ENCODE measurements around the gene DCST1.
"Not testable (repeated sequence)": the region's sequence is repeated elsewhere in the genome, so short reads cannot be mapped to it uniquely, and the experiment has no call there.

DCST1 gene

GRCh38 chr1:155033524-155033923 is at the start of gene DCST1, which contains the start of gene DCST2:
Gene DCST1, plus strand, starts transcription at chr1:155033824. Its CDS starts 213 bp downstream, at chr1:155034037.
Gene DCST2, minus strand, starts transcription at chr1:155033781. Its CDS starts 80 bp downstream, at chr1:155033701.
- no peak within 1 kb of the TSS for H3K27ac Mint-ChIP-seq

GRCh38 chr1:154986736-154987135 is 46.9 kb upstream of the DCST1 start:
- H3K4me3 Mint-ChIP-seq; DNase-seq (ENCODE audit: low spot score in 2 of 2); H3K27ac Mint-ChIP-seq; H3K27me3 Mint-ChIP-seq; H3K9me3 Mint-ChIP-seq; ATAC-seq (ENCODE audit: low read depth): not testable (repeated sequence)
- Mint-ChIP-seq H3K4me1 (peaks cover 16% of the 10 kb centered on the region), H3K36me3 (peaks cover 13% of the 10 kb centered on the region)

More at GRCh38 chr1:155033524-155033923, at the start of gene DCST1, which contains the start of gene DCST2:
- DNase-seq (ENCODE audit: low spot score in 2 of 2) (no peak), ATAC-seq (ENCODE audit: low read depth) (no peak)
- Mint-ChIP-seq H3K4me1 (peaks cover 4% of the 10 kb centered on the region), H3K4me3 (no peak within 1 kb of the TSS), H3K9me3 (no peaks in the 10 kb centered on the region), H3K36me3 (no peaks in the 10 kb centered on the region), H3K27me3 (peaks cover 5% of the 10 kb centered on the region)

GRCh38 chr1:154987326-154987725 is 46.3 kb upstream of the DCST1 start:
- DNase-seq (ENCODE audit: low spot score in 2 of 2) (no peak), ATAC-seq (ENCODE audit: low read depth) (no peak)
- H3K36me3 Mint-ChIP-seq = peaks cover 13% of the 10 kb centered on the region
- no peaks in the 10 kb centered on the region for H3K27me3 Mint-ChIP-seq
- H3K27ac Mint-ChIP-seq = no peak overlapping the region
- peaks cover 16% of the 10 kb centered on the region for H3K4me1 Mint-ChIP-seq
- H3K9me3 Mint-ChIP-seq = no peaks in the 10 kb centered on the region
- H3K4me3 Mint-ChIP-seq = no peak overlapping the region

- Mint-ChIP-seq H3K27ac (no peak overlapping the region), H3K4me3 (no peak overlapping the region), H3K27me3 (no peaks in the 10 kb centered on the region), H3K36me3 (peaks cover 13% of the 10 kb centered on the region), H3K9me3 (no peaks in the 10 kb centered on the region), H3K4me1 (peaks cover 16% of the 10 kb centered on the region)
- ATAC-seq (ENCODE audit: low read depth) (no peak), DNase-seq (ENCODE audit: low spot score in 2 of 2) (no peak)
Observed at GRCh38 chr1:154988058-154988954, 45.3 kb upstream of the DCST1 start.

- DNase-seq (ENCODE audit: low spot score in 2 of 2) (no peak), ATAC-seq (ENCODE audit: low read depth) (no peak)
- H3K27ac Mint-ChIP-seq = no peak overlapping the region
- no peak overlapping the region for H3K4me3 Mint-ChIP-seq
- H3K36me3 Mint-ChIP-seq = peaks cover 13% of the 10 kb centered on the region
- H3K9me3 Mint-ChIP-seq = no peaks in the 10 kb centered on the region
- H3K4me1 Mint-ChIP-seq = peaks cover 9% of the 10 kb centered on the region
- H3K27me3 Mint-ChIP-seq = no peaks in the 10 kb centered on the region
Observed at GRCh38 chr1:154989195-154989860, 44.3 kb upstream of the DCST1 start.

GRCh38 chr1:154990276-154990675 is 43.3 kb upstream of the DCST1 start:
- H3K27me3 Mint-ChIP-seq = no peaks in the 10 kb centered on the region
- H3K4me1 Mint-ChIP-seq = peaks cover 9% of the 10 kb centered on the region
- peaks cover 13% of the 10 kb centered on the region for H3K36me3 Mint-ChIP-seq
- H3K4me3 Mint-ChIP-seq = no peak overlapping the region
- H3K9me3 Mint-ChIP-seq = no peaks in the 10 kb centered on the region
- DNase-seq (ENCODE audit: low spot score in 2 of 2) (no peak), ATAC-seq (ENCODE audit: low read depth) (no peak)
- no peak overlapping the region for H3K27ac Mint-ChIP-seq

GRCh38 chr1:154992721-154993571 is 40.7 kb upstream of the DCST1 start:
- peaks cover 13% of the 10 kb centered on the region for H3K36me3 Mint-ChIP-seq

GRCh38 chr1:154993572-154994268 is 39.9 kb upstream of the DCST1 start, which contains the start of gene LENEP:
Gene LENEP, plus strand, starts transcription at chr1:154993586. Its CDS starts 22 bp downstream, at chr1:154993608.
- H3K4me3 Mint-ChIP-seq = no peak within 1 kb of the TSS
- ATAC-seq (ENCODE audit: low read depth) (no peak), DNase-seq (ENCODE audit: low spot score in 2 of 2) (no peak)
- H3K4me1 Mint-ChIP-seq = peaks cover 21% of the 10 kb centered on the region
- H3K27me3 Mint-ChIP-seq = no peaks in the 10 kb centered on the region
- no peak within 1 kb of the TSS for H3K27ac Mint-ChIP-seq
- H3K9me3 Mint-ChIP-seq = no peaks in the 10 kb centered on the region
- H3K36me3 Mint-ChIP-seq = peaks cover 10% of the 10 kb centered on the region

More at GRCh38 chr1:154992721-154993571, 40.7 kb upstream of the DCST1 start:
- Mint-ChIP-seq H3K27ac (no peak overlapping the region), H3K27me3 (no peaks in the 10 kb centered on the region), H3K4me1 (peaks cover 17% of the 10 kb centered on the region), H3K4me3 (no peak overlapping the region), H3K9me3 (no peaks in the 10 kb centered on the region)
- DNase-seq (ENCODE audit: low spot score in 2 of 2) (no peak), ATAC-seq (ENCODE audit: low read depth) (no peak)

GRCh38 chr1:154994269-154994587 is 39.4 kb upstream of the DCST1 start:
- no peaks in the 10 kb centered on the region for H3K9me3 Mint-ChIP-seq
- DNase-seq (ENCODE audit: low spot score in 2 of 2) (no peak), ATAC-seq (ENCODE audit: low read depth) (no peak)
- H3K27me3 Mint-ChIP-seq = no peaks in the 10 kb centered on the region
- peaks cover 6% of the 10 kb centered on the region for H3K36me3 Mint-ChIP-seq
- peaks cover 21% of the 10 kb centered on the region for H3K4me1 Mint-ChIP-seq
- H3K27ac Mint-ChIP-seq = no peak overlapping the region
- no peak overlapping the region for H3K4me3 Mint-ChIP-seq

- Mint-ChIP-seq H3K4me1 (peaks cover 20% of the 10 kb centered on the region), H3K27me3 (no peaks in the 10 kb centered on the region), H3K36me3 (peaks cover 5% of the 10 kb centered on the region), H3K9me3 (no peaks in the 10 kb centered on the region), H3K4me3 (no peak overlapping the region), H3K27ac (no peak overlapping the region)
- ATAC-seq (ENCODE audit: low read depth) (no peak), DNase-seq (ENCODE audit: low spot score in 2 of 2) (no peak)
Observed at GRCh38 chr1:154994591-154994990, 39.0 kb upstream of the DCST1 start.

- not testable (repeated sequence) for H3K27me3 Mint-ChIP-seq; H3K27ac Mint-ChIP-seq; H3K9me3 Mint-ChIP-seq; DNase-seq (ENCODE audit: low spot score in 2 of 2); H3K4me3 Mint-ChIP-seq; ATAC-seq (ENCODE audit: low read depth); H3K36me3 Mint-ChIP-seq
- peaks cover 23% of the 10 kb centered on the region for H3K4me1 Mint-ChIP-seq
Observed at GRCh38 chr1:154995301-154995983, 38.2 kb upstream of the DCST1 start.

GRCh38 chr1:154996966-154997701 is 36.5 kb upstream of the DCST1 start:
- Mint-ChIP-seq H3K27me3 (no peaks in the 10 kb centered on the region), H3K27ac (no peak overlapping the region), H3K36me3 (no peaks in the 10 kb centered on the region), H3K9me3 (no peaks in the 10 kb centered on the region), H3K4me3 (no peak overlapping the region), H3K4me1 (peaks cover 23% of the 10 kb centered on the region)
- ATAC-seq (ENCODE audit: low read depth) (no peak), DNase-seq (ENCODE audit: low spot score in 2 of 2) (no peak)
